H1 (cell line): ENCODE measurements around the gene KCNJ12. TPM values are rescaled to one million over a fixed set of nuclear protein-coding genes. Genes with fewer than 3 reads are reported as not detected.

Experiments
- EGR1 ChIP-seq: IDR thresholded peaks from 2 replicates; pipeline ENCODE4 v1.6.1; 2011; ENCODE audit warnings: low read depth, low read length, borderline replicate concordance
- KDM1A ChIP-seq: fragments of 200-600, 300-600 bp; sonication (generic); IDR thresholded peaks from 2 replicates; pipeline ENCODE4 v1.7.1; 2016; ENCODE audit warnings: mild to moderate bottlenecking, low read length, borderline replicate concordance
- RBBP5 ChIP-seq: IDR thresholded peaks from 2 replicates; pipeline ENCODE4 v1.7.1; 2012; ENCODE audit warnings: low read depth, mild to moderate bottlenecking, inconsistent platforms, low read length, moderate library complexity, borderline replicate concordance
- SIX5 ChIP-seq: IDR thresholded peaks from 2 replicates; pipeline ENCODE4 v1.6.1; 2011; ENCODE audit warnings: mild to moderate bottlenecking, low read depth, low read length
- SRF ChIP-seq: IDR thresholded peaks from 2 replicates; pipeline ENCODE4 v1.6.1; 2011; ENCODE audit warnings: mild to moderate bottlenecking, low read depth, low read length, moderate library complexity
- TAF7 ChIP-seq: optimal IDR thresholded peaks from 2 replicates; pipeline ENCODE3; 2011; ENCODE audit warnings: low read depth, mild to moderate bottlenecking, inconsistent platforms, low read length, moderate library complexity, borderline replicate concordance
- YY1 ChIP-seq: IDR thresholded peaks from 2 replicates; pipeline ENCODE4 v1.6.1; 2011; ENCODE audit warnings: low read depth, mild to moderate bottlenecking, low read length
- polyA plus RNA-seq, 7 experiments: library from polyadenylated mRNA; depleted of rRNA in 3 of 7; stranded (reverse) in 5 of 7; unstranded in 2 of 7; fragments of >200 nt in 5 of 7; fragments of 200-250 nt in 2 of 7; gene quantifications; 1 replicate in 5 of 7; 2 replicates in 1 of 7; 4 replicates in 1 of 7; pipeline versions ENCODE4 v1.2.1 to v1.2.3, GENCODE V29; 2011 to 2013; ENCODE audit warnings: missing spikeins in 2 of 7, mixed read lengths in 2 of 7
- total RNA-seq: library from RNA; stranded (reverse); fragmentation: NEBNext Ultra II Directional; extraction: Animal tissue kit (Norgen Biotek cat#: 25700); gene quantifications from 2 replicates; pipeline ENCODE4 v1.2.1, GENCODE V29; 2021

Gene KCNJ12
- total and polyA plus RNA-seq, 2 of the 8 experiments (the other 6 are each of a cell fraction or from before 2014, with no cell fraction given): 1.2 to 1.5 TPM

DNA sequence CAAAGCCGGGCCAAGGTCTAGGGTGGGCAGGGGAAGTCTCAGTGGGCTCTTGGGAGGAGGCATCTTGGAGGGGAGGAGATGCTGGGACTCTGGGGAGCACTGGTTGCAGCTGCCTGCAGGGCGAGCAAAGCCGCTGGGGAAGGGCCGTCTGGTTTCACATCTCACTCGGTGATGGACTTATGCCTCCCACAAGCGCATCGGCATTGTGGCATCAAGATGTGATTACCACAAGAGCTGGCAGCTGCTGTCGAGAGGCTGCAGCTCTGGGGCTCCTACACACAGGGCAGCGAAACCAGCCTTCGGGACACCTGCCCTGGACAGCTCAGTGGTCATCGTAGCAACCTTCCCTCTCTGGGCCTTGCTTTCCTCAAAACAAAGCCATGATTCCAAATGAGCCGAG is 3.1 kb upstream of the KCNJ12 start (continued):
- no peak for TF ChIP-seq YY1
- no peak for TF ChIP-seq TAF7
- no peak for TF ChIP-seq SRF
- TF ChIP-seq EGR1: no peak
- no peak for TF ChIP-seq KDM1A
- no peak for TF ChIP-seq RBBP5
- no peak for TF ChIP-seq SIX5
- TF ChIP-seq, all 59 proteins: peak for 0
